NCI-H146 (cell line): ENCODE results near the gene LDOC1.
"Not testable (repeated sequence)": the region's sequence is repeated elsewhere in the genome, so short reads cannot be mapped to it uniquely, and the experiment has no call there.

Experiments used
- DNase-seq: peaks from one replicate; lab custom pipeline; 2025; lab: John Stamatoyannopoulos, UW

LDOC1 gene

GRCh38 chrX:141176586-141177451 is at the start of gene LDOC1:
LDOC1 (minus strand) TSS chrX:141177129; CDS start chrX:141177021, 108 bp downstream.
- DNase-seq, result peak; percentile 80

- no peak for DNase-seq
Measured at GRCh38 chrX:141221611-141222010, 44.7 kb upstream of the LDOC1 start.

GRCh38 chrX:141220342-141221008 is 43.5 kb upstream of the LDOC1 start:
- DNase-seq, result no peak

GRCh38 chrX:141214196-141214595 is 37.3 kb upstream of the LDOC1 start:
- no peak for DNase-seq

- no peak for DNase-seq
Measured at GRCh38 chrX:141201962-141202361, 25.0 kb upstream of the LDOC1 start.

- DNase-seq, result not testable (repeated sequence)
Measured at GRCh38 chrX:141188573-141188972, 11.6 kb upstream of the LDOC1 start.

GRCh38 chrX:141185366-141185765 is 8.4 kb upstream of the LDOC1 start:
- DNase-seq, result no peak

GRCh38 chrX:141183000-141183399 is 6.1 kb upstream of the LDOC1 start:
- no peak for DNase-seq

- DNase-seq, result no peak
Measured at GRCh38 chrX:141180851-141181250, 3.9 kb upstream of the LDOC1 start.

GRCh38 chrX:141175786-141176185 is 1.1 kb downstream of the LDOC1 start:
- DNase-seq, result no peak

- no peak for DNase-seq
Measured at GRCh38 chrX:141164406-141164805, 12.5 kb downstream of the LDOC1 start.

GRCh38 chrX:141158084-141158483 is 18.8 kb downstream of the LDOC1 start:
- DNase-seq, result no peak

GRCh38 chrX:141155231-141155630 is 21.7 kb downstream of the LDOC1 start:
- DNase-seq, result not testable (repeated sequence)

GRCh38 chrX:141142946-141143345 is 34.0 kb downstream of the LDOC1 start:
- DNase-seq, result no peak

GRCh38 chrX:141133272-141133671 is 43.7 kb downstream of the LDOC1 start:
- DNase-seq, result no peak

GRCh38 chrX:141127146-141127545 is 49.8 kb downstream of the LDOC1 start:
- no peak for DNase-seq
